NCI-H510A treated with DMSO at 0.1 percent for 48 hours (cell line): ENCODE data around the gene ANAPC2.

Experiments used
- DNase-seq: peaks from one replicate; lab custom pipeline; 2025; lab: John Stamatoyannopoulos, UW

Gene ANAPC2

DNA sequence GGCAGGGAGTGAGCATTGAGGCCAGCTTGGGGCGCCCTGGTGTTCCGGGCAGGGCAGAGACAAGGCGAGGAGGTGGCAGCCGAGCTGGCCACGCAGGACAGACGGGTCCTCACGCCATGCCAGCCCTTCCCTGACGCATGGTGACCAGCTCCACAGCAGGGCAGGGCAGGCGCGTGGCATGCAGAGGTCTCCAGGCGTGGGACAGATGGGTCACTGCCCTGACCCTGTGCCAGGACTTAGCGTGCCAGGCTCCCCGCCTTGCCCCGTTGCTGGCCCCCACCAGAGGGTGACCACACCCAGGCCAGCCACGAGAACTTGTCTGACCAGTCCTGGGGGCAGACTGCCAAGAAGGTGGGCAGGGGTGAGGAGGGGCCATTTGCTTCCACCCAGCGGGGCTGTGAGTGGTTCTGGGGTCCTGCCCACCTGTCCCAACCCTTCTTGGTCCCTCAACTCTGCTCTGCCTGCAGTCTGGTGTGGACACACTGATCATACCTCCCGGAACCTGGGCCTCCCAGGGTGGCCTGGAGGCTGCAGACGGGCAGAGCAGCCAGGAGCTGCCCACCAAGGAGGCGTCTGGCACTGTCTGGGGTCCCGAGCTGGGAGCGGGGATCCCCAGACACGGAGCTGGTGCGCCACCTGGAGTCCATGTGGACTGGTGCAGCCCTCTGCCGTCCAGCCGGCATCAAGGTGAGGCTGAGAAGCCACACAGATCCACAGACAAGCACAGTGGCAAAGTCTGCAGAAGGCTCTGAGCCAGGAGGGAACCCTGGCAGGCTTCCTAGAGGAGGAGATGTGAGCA is 38.9 kb upstream of the ANAPC2 start, which contains the start of gene RNF224:
Gene RNF224, plus strand, starts transcription at position 449 of the 799 bp plus-strand sequence. CDS start 834 bp downstream, outside the sequence.
- peak; percentile 59 for DNase-seq

GRCh38 chr9:137226338-137227053 is 38.1 kb upstream of the ANAPC2 start:
- no peak for DNase-seq

- DNase-seq = no peak
Observed at GRCh38 chr9:137225699-137226331, 37.5 kb upstream of the ANAPC2 start.

- DNase-seq = no peak
Observed at GRCh38 chr9:137224830-137225694, 36.7 kb upstream of the ANAPC2 start, which contains the start of gene CYSRT1. Gene CYSRT1, plus strand, starts transcription at chr9:137225174. Its CDS starts 448 bp downstream, at chr9:137225622.

GRCh38 chr9:137223078-137223970 is 35.0 kb upstream of the ANAPC2 start:
- DNase-seq = peak; percentile 87

GRCh38 chr9:137222190-137223077 is 34.1 kb upstream of the ANAPC2 start, which contains the start of gene RNF208:
Gene RNF208, minus strand, starts transcription at chr9:137222240. Its CDS starts 1,028 bp downstream, at chr9:137221212.
- DNase-seq = peak; percentile 19

DNA sequence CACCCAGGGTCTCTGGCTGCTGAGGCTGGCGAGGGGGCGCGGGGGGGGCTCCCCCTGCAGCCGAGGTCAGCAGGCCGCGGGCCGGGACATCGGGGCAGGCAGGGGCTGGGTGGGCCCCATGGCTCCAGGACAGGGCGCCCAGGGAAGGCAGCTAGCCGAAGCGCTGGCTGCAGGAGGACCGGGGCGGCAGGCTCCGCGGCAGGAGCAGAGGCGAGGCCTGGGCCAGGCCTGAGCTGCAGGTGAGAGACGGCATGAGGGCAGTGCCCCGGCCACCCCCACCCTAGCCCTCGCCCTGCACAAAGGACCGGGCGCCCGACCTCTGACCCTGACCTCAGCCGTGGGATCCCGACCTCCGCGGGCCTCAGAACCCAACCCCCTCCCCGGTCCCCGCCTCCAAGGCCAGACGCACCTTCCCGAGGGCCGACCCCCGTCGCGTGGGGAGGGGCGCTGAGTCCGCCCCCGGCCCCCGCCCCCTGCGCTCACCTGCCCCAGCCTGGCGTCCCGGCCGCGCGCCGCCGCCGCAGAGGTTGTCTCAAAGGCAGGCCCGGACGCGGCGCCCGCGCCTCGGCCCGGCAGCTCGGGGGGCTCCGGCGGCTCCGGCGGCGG is 33.2 kb upstream of the ANAPC2 start:
- no peak for DNase-seq

DNA sequence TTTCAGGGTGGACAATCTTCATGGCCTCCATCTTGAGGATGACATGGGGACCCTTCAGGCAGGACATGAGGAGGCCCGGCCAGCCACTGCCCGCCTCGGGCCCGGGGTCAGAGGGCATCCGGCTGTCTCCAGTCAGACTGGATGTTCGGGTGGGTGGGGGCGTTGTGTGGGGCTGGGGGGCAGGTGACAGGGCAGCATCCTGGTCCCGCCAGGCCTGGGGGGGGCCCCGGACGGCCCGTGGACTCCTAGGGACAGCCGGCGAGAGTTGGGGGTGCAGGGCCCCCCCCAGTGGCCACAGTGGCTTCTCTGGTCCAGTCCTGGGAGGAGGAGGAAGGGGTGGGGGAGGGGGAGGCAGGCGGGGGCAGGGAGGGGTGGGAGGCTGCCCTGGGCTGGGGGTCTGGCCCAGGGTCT is 32.7 kb upstream of the ANAPC2 start:
- no peak for DNase-seq

DNA sequence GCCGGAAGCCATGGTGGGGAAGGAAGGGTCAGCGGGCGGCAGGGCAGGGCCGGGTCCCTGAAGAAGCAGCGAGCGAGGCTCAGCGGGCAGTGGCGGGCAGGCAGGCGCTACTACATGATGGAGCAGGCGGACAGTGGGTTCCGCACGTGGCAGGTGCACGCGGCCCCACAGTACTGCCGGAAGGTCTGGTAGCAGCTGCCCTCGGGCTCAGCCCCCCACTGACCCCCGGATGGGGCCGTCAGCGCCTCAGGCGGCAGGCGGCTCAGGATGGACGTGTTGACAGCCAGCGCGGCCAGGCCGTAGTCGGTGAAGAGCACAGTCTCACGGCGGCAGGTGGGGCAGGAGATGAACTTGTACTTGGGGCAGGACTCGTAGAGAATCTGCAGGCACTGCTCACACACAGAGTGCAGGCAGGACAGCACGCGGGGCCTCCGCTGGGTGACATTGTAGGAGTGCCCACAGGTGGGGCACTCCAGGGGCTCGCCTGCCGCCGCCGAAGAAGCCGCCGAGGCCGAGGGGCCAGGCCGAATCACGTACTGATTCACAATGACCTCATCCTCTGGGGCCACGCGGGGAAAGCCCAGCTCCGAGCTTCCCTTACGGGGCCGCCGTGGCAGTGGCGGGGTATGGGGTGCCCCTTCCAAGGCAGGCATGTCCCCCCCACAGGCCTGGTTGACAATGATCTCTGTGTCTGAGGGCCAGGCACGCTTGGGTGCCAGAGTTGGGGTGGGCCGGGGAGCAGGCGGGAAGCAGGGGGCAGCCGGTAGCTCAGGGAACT is 32.1 kb upstream of the ANAPC2 start:
- no peak for DNase-seq

DNA sequence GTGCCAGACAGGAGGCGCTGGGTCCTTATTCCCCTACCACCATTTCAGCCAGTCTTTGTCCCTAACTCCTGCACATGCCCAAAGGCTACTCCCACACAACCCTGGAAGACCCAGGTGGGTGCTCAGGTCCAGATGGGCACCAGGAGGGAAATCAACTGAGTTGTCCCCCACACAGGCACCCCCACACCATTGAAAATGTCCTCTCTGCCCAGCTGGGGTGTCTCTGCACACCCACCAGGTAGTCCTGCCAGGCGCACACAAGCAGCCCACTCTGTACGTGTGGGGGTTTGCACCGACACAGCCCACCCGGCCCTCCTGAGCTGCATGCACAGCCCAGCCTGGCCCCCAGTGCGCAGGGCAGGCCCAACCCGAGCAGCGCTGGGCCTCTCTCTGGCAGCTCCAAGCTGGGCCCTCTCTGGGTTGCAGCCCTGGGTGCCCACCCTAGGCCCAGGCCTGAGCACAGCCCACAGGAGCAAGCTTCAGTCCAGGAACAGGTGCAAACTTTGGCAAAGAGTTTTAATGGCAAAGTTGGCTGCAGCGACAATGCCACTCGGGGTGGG is 31.5 kb upstream of the ANAPC2 start:
- no peak for DNase-seq

- no peak for DNase-seq
Observed at GRCh38 chr9:137218754-137219271, 30.5 kb upstream of the ANAPC2 start.

DNA sequence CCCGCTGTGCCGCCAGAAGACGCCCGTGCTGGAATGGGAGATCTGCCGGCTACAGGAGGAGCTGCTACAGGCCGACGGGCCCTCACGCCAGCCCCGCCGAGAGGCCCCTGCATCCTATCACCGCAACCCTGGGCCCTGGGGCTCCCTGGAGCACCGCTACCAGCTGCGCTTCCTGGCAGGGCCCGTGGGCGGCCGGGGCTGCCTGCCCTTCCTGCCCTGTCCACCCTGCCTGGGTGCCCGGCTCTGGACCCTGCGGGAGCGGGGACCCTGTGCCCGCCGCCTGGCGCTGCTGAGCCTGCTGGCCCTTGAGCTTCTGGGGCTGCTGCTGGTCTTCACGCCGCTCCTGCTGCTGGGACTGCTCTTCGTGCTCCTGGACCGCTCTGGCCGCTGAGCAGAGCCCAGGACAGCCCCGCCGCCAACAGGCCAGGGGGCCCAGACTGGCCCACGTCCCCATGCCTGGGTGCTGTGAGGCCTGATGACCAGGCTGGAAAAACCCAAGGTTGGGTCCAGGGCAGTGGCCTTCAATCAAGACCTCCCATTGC is 29.9 kb upstream of the ANAPC2 start:
- no peak for DNase-seq

GRCh38 chr9:137217276-137218211 is 29.2 kb upstream of the ANAPC2 start:
- DNase-seq = peak; percentile 92

GRCh38 chr9:137216188-137216965 is 28.0 kb upstream of the ANAPC2 start:
- DNase-seq = no peak

GRCh38 chr9:137215196-137215986 is 27.0 kb upstream of the ANAPC2 start:
- no peak for DNase-seq
